Right lobe of liver (tissue), 6 donors: ENCODE results near the gene ADISSP. TPM values are rescaled to one million over a fixed set of nuclear protein-coding genes. Genes with fewer than 3 reads are reported as not detected.
A peak's percentile ranks its signal among the peaks of the same experiment; 100 is the strongest.

Experiments
- ATAC-seq, 4 donors: fragments of 200-7000 bp; cut with Tn5 transposase; one replicate each; pipeline ENCODE4 v1.9.1; 2020; ENCODE audit warnings: mild to moderate bottlenecking in 4 of 4, moderate library complexity in 4 of 4
- DNase-seq, 3 donors: peaks; one replicate each; pipeline ENCODE4 v3.0.0-alpha.2; 2020
- H3K27ac ChIP-seq, 3 donors: fragments of 200-600 bp; one replicate each; pipeline ENCODE4 v1.8.0; 2022
- H3K27me3 ChIP-seq, 2 donors: fragments of 200-600 bp; one replicate each; pipeline ENCODE4 v1.8.0; 2022
- H3K36me3 ChIP-seq, 4 donors: fragments of 200-600 bp; sonication (generic) in 1 of 4; one replicate each; pipeline versions ENCODE4 v1.5.1 to v1.8.0; 2017 to 2022; ENCODE audit warnings: control low read depth in 1 of 4
- H3K4me1 ChIP-seq, 4 donors: fragments of 200-600 bp; sonication (generic) in 1 of 4; one replicate each; pipeline versions ENCODE4 v1.5.1 to v1.8.0; 2017 to 2022; ENCODE audit warnings: control low read depth in 1 of 4
- H3K4me3 ChIP-seq, 3 donors: fragments of 200-600 bp; one replicate each; pipeline ENCODE4 v1.8.0; 2022
- H3K9me3 ChIP-seq, 4 donors: fragments of 200-600 bp; sonication (generic) in 1 of 4; one replicate each; pipeline versions ENCODE4 v1.5.1 to v1.8.0; 2017 to 2022; ENCODE audit warnings: control low read depth in 1 of 4
- POLR2A ChIP-seq: fragments of 450-650 bp; IDR thresholded peaks from one replicate; pipeline ENCODE4 v1.6.1; 2017; ENCODE audit warnings: antibody characterized with exemption, mild to moderate bottlenecking
- WGBS: methylation state at CpG from one replicate; pipeline ENCODE4 v1.1.6; 2018; ENCODE audit warnings: low coverage, low lambda C conversion rate; ENCODE audit not compliant: insufficient coverage; ENCODE audit errors: missing lambda C conversion rate; 5-methylcytosine and 5-hydroxymethylcytosine counted together
- intact Hi-C, 2 donors: fragments of 100-400 bp; cut with DNase I; formaldehyde crosslinking; loops; one replicate each; pipeline versions ENCODE4 v1.11.2 to v1.14.1; 2022
- total RNA-seq, 6 experiments: library from RNA; depleted of rRNA in 2 of 6; stranded (reverse); fragments of >200 nt in 2 of 6; fragmentation: NEBNext Ultra II Directional in 3 of 6; extraction: Animal tissue kit (Norgen Biotek cat#: 25700) in 3 of 6; gene quantifications; one replicate each; pipeline versions ENCODE4 v1.1.0 to v1.2.4, GENCODE V29; 2016 to 2023
- TF ChIP-seq, protein P1 (sequence below), 4 donors: fragments of 200-600 bp in 3 of 4; fragments of 450-650 bp in 1 of 4; IDR thresholded peaks; one replicate each; pipeline versions ENCODE4 v1.5.1 to v1.8.0; 2016 to 2022; ENCODE audit warnings: antibody characterized with exemption in 4 of 4, mild to moderate bottlenecking in 2 of 4
- donor health status: DM: no; HTN: yes; CAD: no.
- donor health status: DM: no; HTN: no; CAD: no.
- donor health status: DM: no; HTN: no; CAD: no.
- donor health status: DM: no; HTN: yes; CAD: no.
- donor health status: DM: no; HTN: yes; CAD: no.

Gene ADISSP
- total RNA-seq, 6 experiments from 2014 or later, result 9.6 to 11.7 (median 9.9) TPM

DNA sequence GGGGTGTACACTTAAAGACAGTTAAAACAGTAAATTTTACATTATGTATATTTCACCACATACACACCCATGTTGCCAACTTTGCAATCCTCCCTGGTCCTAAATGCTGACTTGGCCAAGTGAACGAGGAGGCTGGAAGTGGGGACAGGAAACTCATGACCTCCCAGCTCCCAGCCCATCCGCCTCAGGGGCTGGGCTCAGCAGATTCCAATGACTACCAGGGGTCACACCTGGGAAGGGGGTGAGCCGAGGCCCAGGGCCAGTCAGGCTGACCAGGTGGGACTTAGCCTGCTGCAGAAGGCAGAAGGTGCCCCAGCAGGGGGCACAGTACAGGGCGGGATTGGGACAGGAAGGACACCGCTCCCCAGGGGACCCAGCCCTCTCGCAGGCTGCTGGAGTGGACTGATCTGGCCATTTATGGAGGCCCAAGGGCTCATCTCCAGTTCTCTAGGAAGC lies 57.5 kb downstream of the ADISSP start:
- intact Hi-C loops, result no loop called here
- ATAC-seq, result peak; percentile 17 to 46 (median 33)
- WGBS, result 57% methylated on average over 1 of the region's 6 CpGs

DNA sequence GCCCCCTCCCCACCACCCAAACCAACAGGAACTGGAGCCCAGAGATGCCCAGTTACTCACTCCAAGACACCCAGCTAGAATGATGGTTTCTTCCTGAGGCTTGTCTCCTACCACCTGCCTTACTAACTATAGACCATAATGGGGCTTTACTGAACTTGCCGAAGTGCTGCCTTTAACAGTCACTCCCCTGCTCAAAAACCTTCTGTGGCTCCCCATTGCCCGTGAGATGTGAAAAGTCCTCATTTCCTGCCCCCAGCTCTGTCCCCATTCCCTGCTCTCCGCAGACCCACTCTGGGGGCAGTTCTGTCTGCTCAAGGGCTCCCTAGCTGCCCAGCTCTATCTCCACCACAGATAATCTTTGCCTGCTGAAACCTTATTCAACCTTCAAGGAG lies 60.0 kb downstream of the ADISSP start:
- intact Hi-C loops, result no loop called here
- no peak overlapping the region for H3K27ac ChIP-seq
- DNase-seq, result peak in 1 of 3 donors; percentile 3
- no peak for ATAC-seq
- no peaks in the 10 kb centered on the region for H3K9me3 ChIP-seq
- H3K36me3 ChIP-seq, result no peaks in the 10 kb centered on the region
- 100% methylated on average over 1 of the region's 3 CpGs for WGBS
- H3K27me3 ChIP-seq, result no peaks in the 10 kb centered on the region
- no peak overlapping the region for H3K4me3 ChIP-seq
- H3K4me1 ChIP-seq, result no peaks in the 10 kb centered on the region
- TF ChIP-seq POLR2A, result no peak
- TF ChIP-seq, protein P1, sequence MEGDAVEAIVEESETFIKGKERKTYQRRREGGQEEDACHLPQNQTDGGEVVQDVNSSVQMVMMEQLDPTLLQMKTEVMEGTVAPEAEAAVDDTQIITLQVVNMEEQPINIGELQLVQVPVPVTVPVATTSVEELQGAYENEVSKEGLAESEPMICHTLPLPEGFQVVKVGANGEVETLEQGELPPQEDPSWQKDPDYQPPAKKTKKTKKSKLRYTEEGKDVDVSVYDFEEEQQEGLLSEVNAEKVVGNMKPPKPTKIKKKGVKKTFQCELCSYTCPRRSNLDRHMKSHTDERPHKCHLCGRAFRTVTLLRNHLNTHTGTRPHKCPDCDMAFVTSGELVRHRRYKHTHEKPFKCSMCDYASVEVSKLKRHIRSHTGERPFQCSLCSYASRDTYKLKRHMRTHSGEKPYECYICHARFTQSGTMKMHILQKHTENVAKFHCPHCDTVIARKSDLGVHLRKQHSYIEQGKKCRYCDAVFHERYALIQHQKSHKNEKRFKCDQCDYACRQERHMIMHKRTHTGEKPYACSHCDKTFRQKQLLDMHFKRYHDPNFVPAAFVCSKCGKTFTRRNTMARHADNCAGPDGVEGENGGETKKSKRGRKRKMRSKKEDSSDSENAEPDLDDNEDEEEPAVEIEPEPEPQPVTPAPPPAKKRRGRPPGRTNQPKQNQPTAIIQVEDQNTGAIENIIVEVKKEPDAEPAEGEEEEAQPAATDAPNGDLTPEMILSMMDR (IDR thresholded peaks at IDR 0.05), result no peak

More for the DNA sequence above, 57.5 kb downstream of the ADISSP start:
- H3K36me3 ChIP-seq, result no peaks in the 10 kb centered on the region
- no peaks in the 10 kb centered on the region for H3K4me1 ChIP-seq
- H3K9me3 ChIP-seq, result no peaks in the 10 kb centered on the region
- H3K4me3 ChIP-seq, result peak overlapping the region in 1 of 3 donors; percentile 19
- H3K27me3 ChIP-seq, result no peaks in the 10 kb centered on the region
- no peak for DNase-seq
- no peak for TF ChIP-seq POLR2A
- TF ChIP-seq, protein P1 (IDR thresholded peaks at IDR 0.05), result peak in 1 of 4 donors; percentile 4
- H3K27ac ChIP-seq, result no peak overlapping the region

- ATAC-seq (peak in 1 of 4 donors; percentile 9), DNase-seq (peak in 1 of 3 donors; percentile 50)
- Histone ChIP-seq H3K4me3 (no peak overlapping the region), H3K9me3 (no peaks in the 10 kb centered on the region), H3K36me3 (no peaks in the 10 kb centered on the region), H3K4me1 (no peaks in the 10 kb centered on the region), H3K27ac (no peak overlapping the region), H3K27me3 (no peaks in the 10 kb centered on the region)
- no peak for TF ChIP-seq POLR2A
- TF ChIP-seq, protein P1 (IDR thresholded peaks at IDR 0.05), result no peak
- intact Hi-C loops, result no loop called here
- 67% methylated on average over 1 of the region's 10 CpGs for WGBS
Observed at GRCh38 chr20:3706774-3707507, 60.6 kb downstream of the ADISSP start.

- H3K4me3 ChIP-seq, result no peak overlapping the region
- H3K36me3 ChIP-seq, result no peaks in the 10 kb centered on the region
- 87% methylated on average over 3 of the region's 31 CpGs for WGBS
- DNase-seq (peak in 1 of 3 donors; percentile 49), ATAC-seq (no peak)
- H3K27me3 ChIP-seq, result no peaks in the 10 kb centered on the region
- H3K9me3 ChIP-seq, result no peaks in the 10 kb centered on the region
- intact Hi-C loops, result no loop called here
- H3K4me1 ChIP-seq, result no peaks in the 10 kb centered on the region
- no peak for TF ChIP-seq POLR2A
- TF ChIP-seq, protein P1 (IDR thresholded peaks at IDR 0.05), result no peak
- H3K27ac ChIP-seq, result no peak overlapping the region
Observed at GRCh38 chr20:3705970-3706739, 61.4 kb downstream of the ADISSP start.
